Measurements from ENCODE around the gene ASPG. TPM values are rescaled to one million over a fixed set of nuclear protein-coding genes. Genes with fewer than 3 reads are reported as not detected.
A peak's percentile ranks its signal among the peaks of the same experiment; 100 is the strongest.

Gene ASPG
- polyA plus RNA-seq, 1 experiment, result not detected

DNA sequence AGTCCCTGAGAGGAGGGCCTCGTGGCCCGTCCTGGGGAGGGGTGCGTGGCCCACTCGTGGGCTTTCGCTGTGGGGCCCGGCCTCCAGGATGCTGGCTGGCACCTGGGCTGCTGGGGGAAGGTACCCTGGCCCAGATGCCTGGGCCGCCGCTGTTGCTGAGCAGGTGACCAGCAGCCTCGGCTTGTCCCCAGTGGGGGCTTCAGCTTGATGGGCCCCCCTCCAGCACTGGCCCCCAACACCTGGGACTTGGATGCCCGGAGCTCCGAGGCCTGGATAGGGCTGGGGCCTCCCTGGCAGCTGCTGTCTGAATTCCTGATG lies 63.7 kb downstream of the ASPG start:
- TF ChIP-seq, protein P1, sequence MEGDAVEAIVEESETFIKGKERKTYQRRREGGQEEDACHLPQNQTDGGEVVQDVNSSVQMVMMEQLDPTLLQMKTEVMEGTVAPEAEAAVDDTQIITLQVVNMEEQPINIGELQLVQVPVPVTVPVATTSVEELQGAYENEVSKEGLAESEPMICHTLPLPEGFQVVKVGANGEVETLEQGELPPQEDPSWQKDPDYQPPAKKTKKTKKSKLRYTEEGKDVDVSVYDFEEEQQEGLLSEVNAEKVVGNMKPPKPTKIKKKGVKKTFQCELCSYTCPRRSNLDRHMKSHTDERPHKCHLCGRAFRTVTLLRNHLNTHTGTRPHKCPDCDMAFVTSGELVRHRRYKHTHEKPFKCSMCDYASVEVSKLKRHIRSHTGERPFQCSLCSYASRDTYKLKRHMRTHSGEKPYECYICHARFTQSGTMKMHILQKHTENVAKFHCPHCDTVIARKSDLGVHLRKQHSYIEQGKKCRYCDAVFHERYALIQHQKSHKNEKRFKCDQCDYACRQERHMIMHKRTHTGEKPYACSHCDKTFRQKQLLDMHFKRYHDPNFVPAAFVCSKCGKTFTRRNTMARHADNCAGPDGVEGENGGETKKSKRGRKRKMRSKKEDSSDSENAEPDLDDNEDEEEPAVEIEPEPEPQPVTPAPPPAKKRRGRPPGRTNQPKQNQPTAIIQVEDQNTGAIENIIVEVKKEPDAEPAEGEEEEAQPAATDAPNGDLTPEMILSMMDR (IDR thresholded peaks at IDR 0.05; ENCODE audit: low read depth, low read length), result no peak
- ChIA-PET POLR2A (no interaction called here), CTCF (no interaction called here)
- H3K27ac ChIP-seq (ENCODE audit: low read depth, low read length), result no peak overlapping the region
- no peak overlapping the region for H3K4me3 ChIP-seq (ENCODE audit: low read depth, low read length)
- peaks cover 36% of the 10 kb centered on the region for H3K9me3 ChIP-seq (ENCODE audit: control insufficient read depth, insufficient read depth, low read length)
- DNase-seq (ENCODE audit: low read depth, low spot score), result no peak
- no peaks in the 10 kb centered on the region for H3K27me3 ChIP-seq (ENCODE audit: control insufficient read depth, insufficient read depth, low read length)

DNA sequence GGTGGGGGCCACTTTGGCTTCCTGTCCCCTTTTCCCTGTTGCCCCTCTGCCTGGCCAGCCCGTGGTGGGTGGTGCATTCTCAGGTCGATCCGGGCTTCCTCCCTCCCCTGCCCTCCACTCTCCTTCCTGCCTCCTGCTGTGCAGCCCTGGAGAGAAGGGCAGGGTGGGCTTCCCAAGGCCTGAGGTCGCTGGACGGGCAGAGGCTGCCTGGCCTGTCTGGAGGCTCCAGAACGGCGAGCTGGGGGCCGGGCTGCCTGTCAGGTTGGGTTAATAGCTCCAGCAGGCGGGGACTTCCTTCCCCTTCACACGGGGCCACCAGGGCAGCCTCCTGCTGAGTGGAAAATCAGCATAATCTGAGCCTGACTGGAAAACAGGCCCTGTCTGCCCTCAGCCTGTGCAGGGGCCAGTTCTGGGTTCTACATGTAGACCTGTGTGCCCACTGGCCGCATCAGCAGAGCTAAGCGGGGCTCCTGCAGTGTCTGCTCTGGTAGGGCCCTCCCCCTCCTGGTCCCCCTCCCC lies 64.2 kb downstream of the ASPG start:
- H3K27ac ChIP-seq (ENCODE audit: low read depth, low read length), result no peak overlapping the region
- ChIA-PET POLR2A (no interaction called here), CTCF (no interaction called here)
- no peaks in the 10 kb centered on the region for H3K27me3 ChIP-seq (ENCODE audit: control insufficient read depth, insufficient read depth, low read length)
- DNase-seq (ENCODE audit: low read depth, low spot score), result no peak
- H3K4me3 ChIP-seq (ENCODE audit: low read depth, low read length), result no peak overlapping the region
- peaks cover 41% of the 10 kb centered on the region for H3K9me3 ChIP-seq (ENCODE audit: control insufficient read depth, insufficient read depth, low read length)
- TF ChIP-seq, protein P1 (IDR thresholded peaks at IDR 0.05; ENCODE audit: low read depth, low read length), result no peak

DNA sequence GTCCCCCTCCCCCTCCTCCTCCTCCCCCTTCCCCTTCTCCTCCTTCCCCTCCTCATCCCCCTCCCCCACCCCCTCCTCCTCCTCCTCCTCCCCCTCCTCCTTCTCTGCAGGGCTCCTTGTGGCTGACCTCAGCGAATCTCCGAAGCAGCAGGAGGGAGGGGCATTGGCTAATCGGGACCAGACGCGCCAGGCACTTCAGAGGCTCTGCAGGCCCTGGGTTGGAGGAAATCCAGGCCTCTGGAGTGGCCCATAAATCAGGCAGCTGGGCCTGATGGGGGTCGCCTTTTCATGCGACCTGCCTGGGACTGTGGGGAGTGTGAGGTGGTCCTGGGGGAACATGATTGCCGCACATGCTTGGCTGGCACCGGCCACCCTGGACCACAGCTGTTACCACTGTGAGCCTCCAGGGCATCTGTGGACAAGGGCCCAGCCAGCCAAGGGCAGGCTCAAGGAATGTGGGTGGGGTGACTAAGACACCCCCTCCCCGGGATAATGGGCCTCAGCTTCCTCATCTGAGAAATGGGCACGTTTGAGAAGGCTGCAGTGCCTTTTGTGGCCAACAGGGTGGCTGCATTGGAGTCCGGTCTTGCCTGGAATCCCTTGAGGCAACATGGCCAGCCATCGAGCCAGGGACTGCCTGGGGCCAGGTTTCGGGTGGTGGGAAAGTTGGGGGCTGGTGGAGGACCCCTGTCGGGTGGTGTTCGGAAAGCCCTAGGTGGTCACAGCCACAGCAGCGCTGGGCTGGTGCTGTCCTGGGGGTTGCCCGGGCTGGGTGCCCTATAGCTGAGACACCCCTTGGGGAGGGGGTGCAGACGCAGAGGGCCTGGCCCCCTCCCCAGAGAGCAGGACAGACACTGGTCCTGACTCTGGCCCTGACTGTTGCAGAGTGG lies 64.9 kb downstream of the ASPG start:
- no peak for DNase-seq (ENCODE audit: low read depth, low spot score)
- ChIA-PET CTCF (no interaction called here), POLR2A (no interaction called here)
- H3K27ac ChIP-seq (ENCODE audit: low read depth, low read length), result no peak overlapping the region
- no peaks in the 10 kb centered on the region for H3K27me3 ChIP-seq (ENCODE audit: control insufficient read depth, insufficient read depth, low read length)
- no peak overlapping the region for H3K4me3 ChIP-seq (ENCODE audit: low read depth, low read length)
- TF ChIP-seq, protein P1 (IDR thresholded peaks at IDR 0.05; ENCODE audit: low read depth, low read length), result peak; percentile 14; the same call in 1 of the 2 replicates
- H3K9me3 ChIP-seq (ENCODE audit: control insufficient read depth, insufficient read depth, low read length), result peaks cover 48% of the 10 kb centered on the region

DNA sequence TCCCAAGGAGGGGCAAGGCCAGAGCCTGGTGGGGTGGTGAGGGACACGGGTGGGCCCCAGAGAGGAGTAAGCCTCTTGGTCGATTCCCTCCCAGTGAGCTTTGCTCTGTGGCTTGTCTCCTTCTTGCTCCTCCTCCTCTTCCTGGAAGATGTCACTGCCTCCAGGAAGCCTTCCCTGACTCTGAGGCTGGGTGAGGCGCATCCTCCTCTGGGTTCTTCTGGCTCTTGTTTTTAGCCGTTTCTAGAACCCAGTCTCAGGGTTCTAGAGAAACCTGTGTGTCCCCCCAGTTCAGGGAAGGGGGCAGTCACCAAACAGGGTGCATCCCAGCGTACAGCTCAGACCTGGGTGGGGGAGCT lies 65.5 kb downstream of the ASPG start:
- CTCF ChIA-PET, result no interaction called here
- no peak overlapping the region for H3K27ac ChIP-seq (ENCODE audit: low read depth, low read length)
- POLR2A ChIA-PET, result no interaction called here

More for the DNA sequence above, 65.5 kb downstream of the ASPG start:
- Histone ChIP-seq H3K9me3 (ENCODE audit: control insufficient read depth, insufficient read depth, low read length) (peaks cover 54% of the 10 kb centered on the region), H3K4me3 (ENCODE audit: low read depth, low read length) (no peak overlapping the region), H3K27me3 (ENCODE audit: control insufficient read depth, insufficient read depth, low read length) (no peaks in the 10 kb centered on the region)
- TF ChIP-seq, protein P1 (IDR thresholded peaks at IDR 0.05; ENCODE audit: low read depth, low read length), result no peak
- no peak for DNase-seq (ENCODE audit: low read depth, low spot score)
